Activated B cell treated with CpG ODN at 0.5 μM for 24 hours (primary cell): ENCODE data around the gene ZMYND10. TPM values are rescaled to one million over a fixed set of nuclear protein-coding genes. Genes with fewer than 3 reads are reported as not detected.
A peak's percentile ranks its signal among the peaks of the same experiment; 100 is the strongest.

Experiments
- ATAC-seq: fragments of 200-7000 bp; cut with Tn5 transposase; one replicate; pipeline ENCODE4 v1.10.0; 2021; ENCODE audit warnings: low read depth, mild to moderate bottlenecking, moderate library complexity
- CTCF ChIA-PET: fragments of 350-600 bp; sonication (Branson Sonifier 250); formaldehyde crosslinking; loops from one replicate; lab custom pipeline; 2021; ENCODE audit warnings: antibody characterized with exemption; lab: Charles Lee
- POLR2A ChIA-PET: fragments of 350-600 bp; sonication (Branson Sonifier 250); formaldehyde crosslinking; loops from one replicate; lab custom pipeline; 2021; ENCODE audit warnings: antibody characterized with exemption; lab: Charles Lee
- DNase-seq: peaks from one replicate; pipeline ENCODE4 v3.0.0; 2022
- H3K27ac Mint-ChIP-seq: one replicate; pipeline ENCODE4 v1.8.0; 2020; ENCODE audit warnings: mixed read lengths
- H3K27me3 Mint-ChIP-seq: one replicate; pipeline ENCODE4 v1.8.0; 2021; ENCODE audit warnings: mixed read lengths
- H3K36me3 Mint-ChIP-seq: one replicate; pipeline ENCODE4 v1.8.0; 2021; ENCODE audit warnings: low read depth, mixed read lengths
- H3K4me1 Mint-ChIP-seq: one replicate; pipeline ENCODE4 v1.8.0; 2021; ENCODE audit warnings: mixed read lengths
- H3K4me3 Mint-ChIP-seq: one replicate; pipeline ENCODE4 v1.8.0; 2020; ENCODE audit warnings: mild to moderate bottlenecking, mixed read lengths
- H3K9me3 Mint-ChIP-seq: one replicate; pipeline ENCODE4 v1.8.0; 2020; ENCODE audit warnings: mixed read lengths
- intact Hi-C: fragments of 100-400 bp; cut with micrococcal nuclease; formaldehyde crosslinking; loops from one replicate; pipeline ENCODE4 v1.15.1; 2024
- total RNA-seq: library from RNA; stranded (reverse); gene quantifications from 2 replicates; pipeline ENCODE4 v1.2.3, GENCODE V29; 2022
- TF ChIP-seq, protein P1 (sequence below): fragments of 200-600 bp; IDR thresholded peaks from one replicate; pipeline ENCODE4 v1.8.0; 2022; ENCODE audit warnings: antibody characterized with exemption, mild to moderate bottlenecking

ZMYND10 gene
- total RNA-seq, 1 donor from 2014 or later = 0.64 TPM

DNA sequence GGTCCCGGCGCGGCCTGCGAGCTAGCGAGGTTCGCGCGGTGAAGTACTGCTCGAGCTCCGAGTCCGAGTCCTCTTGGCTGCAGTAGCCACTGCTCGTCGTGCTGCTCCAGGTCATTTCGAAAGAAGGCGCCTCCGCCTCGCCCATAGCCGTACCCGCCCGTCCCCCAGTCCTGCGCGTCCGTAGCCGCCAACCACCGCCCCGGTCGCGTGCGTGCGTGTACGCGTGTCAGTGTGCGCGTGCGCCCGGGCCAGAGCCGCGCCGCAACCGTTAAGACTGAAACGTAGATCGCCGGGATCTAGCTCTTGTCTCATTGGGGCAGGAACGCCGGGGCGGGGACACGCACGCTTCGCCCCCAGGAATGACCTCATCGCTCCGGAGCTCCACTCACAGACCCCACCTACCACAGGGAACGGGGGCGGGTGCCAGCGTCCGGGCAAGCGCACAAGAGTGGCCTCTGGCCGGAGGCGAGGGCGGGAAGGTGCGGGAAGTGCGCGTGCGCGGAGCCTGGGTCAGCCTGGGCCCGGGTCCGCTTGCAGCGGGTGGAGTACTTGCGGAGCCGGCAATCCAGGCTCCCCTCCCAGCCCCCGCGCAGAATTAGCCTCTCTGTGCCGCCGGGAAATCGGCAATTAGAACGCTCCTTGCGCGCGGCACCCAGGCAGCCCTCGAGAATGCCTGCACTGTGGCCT, 8.2 kb downstream of the ZMYND10 start:
- peaks cover 66% of the 10 kb centered on the region for H3K4me1 Mint-ChIP-seq
- DNase-seq (peak; percentile 90), ATAC-seq (peak; percentile 83)
- H3K27ac Mint-ChIP-seq = peak overlapping the region; percentile 98
- TF ChIP-seq, protein P1, sequence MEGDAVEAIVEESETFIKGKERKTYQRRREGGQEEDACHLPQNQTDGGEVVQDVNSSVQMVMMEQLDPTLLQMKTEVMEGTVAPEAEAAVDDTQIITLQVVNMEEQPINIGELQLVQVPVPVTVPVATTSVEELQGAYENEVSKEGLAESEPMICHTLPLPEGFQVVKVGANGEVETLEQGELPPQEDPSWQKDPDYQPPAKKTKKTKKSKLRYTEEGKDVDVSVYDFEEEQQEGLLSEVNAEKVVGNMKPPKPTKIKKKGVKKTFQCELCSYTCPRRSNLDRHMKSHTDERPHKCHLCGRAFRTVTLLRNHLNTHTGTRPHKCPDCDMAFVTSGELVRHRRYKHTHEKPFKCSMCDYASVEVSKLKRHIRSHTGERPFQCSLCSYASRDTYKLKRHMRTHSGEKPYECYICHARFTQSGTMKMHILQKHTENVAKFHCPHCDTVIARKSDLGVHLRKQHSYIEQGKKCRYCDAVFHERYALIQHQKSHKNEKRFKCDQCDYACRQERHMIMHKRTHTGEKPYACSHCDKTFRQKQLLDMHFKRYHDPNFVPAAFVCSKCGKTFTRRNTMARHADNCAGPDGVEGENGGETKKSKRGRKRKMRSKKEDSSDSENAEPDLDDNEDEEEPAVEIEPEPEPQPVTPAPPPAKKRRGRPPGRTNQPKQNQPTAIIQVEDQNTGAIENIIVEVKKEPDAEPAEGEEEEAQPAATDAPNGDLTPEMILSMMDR = no peak
- POLR2A ChIA-PET = interaction anchor here (0.5 to 6.5 kb wide), 35 partner anchors 8 to 1835 kb away, joined by 3 to 195 read pairs (median 5); partner anchors contain the start of genes C3orf18, CISH, CYB561D2 and DCAF1
- peak overlapping the region; percentile 95 for H3K4me3 Mint-ChIP-seq
- no peaks in the 10 kb centered on the region for H3K27me3 Mint-ChIP-seq
- H3K36me3 Mint-ChIP-seq = peaks cover 20% of the 10 kb centered on the region
- H3K9me3 Mint-ChIP-seq = no peaks in the 10 kb centered on the region
- CTCF ChIA-PET = interaction anchor here (0.7 to 3.8 kb wide), 8 partner anchors 9 to 143 kb away, joined by 3 to 16 read pairs (median 6); partner anchors contain the start of genes CYB561D2, HYAL2, HYAL3 and NAA80
- intact Hi-C loops = loop anchor here (1.0 to 2.0 kb wide), 4 partner anchors 9 to 38 kb away; partner anchors contain the start of genes HYAL3, NAA80, TMEM115 and TUSC2

DNA sequence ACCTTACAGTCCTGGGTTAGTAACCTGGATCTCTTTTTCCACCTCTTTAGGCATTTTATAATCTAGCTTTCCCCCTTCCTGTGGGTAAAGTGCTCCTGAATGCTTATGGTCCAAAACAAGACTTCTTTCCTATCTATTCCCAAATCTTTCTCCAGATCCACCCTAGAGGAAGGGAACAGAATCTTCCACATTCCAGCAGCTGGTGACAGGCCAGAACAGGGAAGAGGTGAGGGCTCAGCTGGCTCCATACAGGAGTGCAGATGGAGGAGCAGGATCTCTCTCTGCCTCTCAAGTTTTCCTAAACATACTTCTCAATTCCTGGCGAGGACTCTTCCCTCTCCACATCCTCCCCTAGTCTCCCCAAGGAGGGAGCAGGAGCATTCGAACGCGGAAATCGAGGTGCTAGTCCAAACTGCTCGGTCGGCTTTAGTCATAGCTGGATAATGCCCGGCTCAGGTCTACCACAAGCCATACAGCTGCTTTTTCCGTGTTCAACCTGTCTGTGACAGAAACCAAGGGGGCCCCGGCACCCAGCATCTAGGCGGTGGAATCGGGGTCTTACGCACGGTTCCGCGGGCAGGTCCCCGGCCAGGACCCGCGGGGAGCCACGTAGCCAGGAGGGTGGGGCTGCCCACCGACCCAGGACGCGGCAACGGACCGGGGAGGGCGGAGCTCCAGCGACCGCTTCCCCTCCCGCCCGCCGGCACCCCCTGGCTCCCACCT, 8.9 kb downstream of the ZMYND10 start:
- DNase-seq = no peak
- POLR2A ChIA-PET = interaction anchor here (0.5 to 6.5 kb wide), 31 partner anchors 12 to 1436 kb away, joined by 3 to 195 read pairs (median 5); partner anchors contain the start of genes C3orf18, CISH, CYB561D2 and DCAF1
- Mint-ChIP-seq H3K27ac (peak overlapping the region; percentile 98), H3K36me3 (peaks cover 26% of the 10 kb centered on the region), H3K9me3 (no peaks in the 10 kb centered on the region), H3K4me1 (peaks cover 68% of the 10 kb centered on the region), H3K4me3 (peak overlapping the region; percentile 95), H3K27me3 (no peaks in the 10 kb centered on the region)
- peak; percentile 35 for ATAC-seq
- intact Hi-C loops = loop anchor here (1.0 to 2.0 kb wide), 4 partner anchors 8 to 37 kb away; partner anchors contain the start of genes HYAL3, NAA80, TMEM115 and TUSC2
- TF ChIP-seq, protein P1 = no peak
- CTCF ChIA-PET = interaction anchor here (0.7 to 3.8 kb wide), 8 partner anchors 8 to 142 kb away, joined by 3 to 16 read pairs (median 6); partner anchors contain the start of genes CYB561D2, HYAL2, HYAL3 and NAA80

DNA sequence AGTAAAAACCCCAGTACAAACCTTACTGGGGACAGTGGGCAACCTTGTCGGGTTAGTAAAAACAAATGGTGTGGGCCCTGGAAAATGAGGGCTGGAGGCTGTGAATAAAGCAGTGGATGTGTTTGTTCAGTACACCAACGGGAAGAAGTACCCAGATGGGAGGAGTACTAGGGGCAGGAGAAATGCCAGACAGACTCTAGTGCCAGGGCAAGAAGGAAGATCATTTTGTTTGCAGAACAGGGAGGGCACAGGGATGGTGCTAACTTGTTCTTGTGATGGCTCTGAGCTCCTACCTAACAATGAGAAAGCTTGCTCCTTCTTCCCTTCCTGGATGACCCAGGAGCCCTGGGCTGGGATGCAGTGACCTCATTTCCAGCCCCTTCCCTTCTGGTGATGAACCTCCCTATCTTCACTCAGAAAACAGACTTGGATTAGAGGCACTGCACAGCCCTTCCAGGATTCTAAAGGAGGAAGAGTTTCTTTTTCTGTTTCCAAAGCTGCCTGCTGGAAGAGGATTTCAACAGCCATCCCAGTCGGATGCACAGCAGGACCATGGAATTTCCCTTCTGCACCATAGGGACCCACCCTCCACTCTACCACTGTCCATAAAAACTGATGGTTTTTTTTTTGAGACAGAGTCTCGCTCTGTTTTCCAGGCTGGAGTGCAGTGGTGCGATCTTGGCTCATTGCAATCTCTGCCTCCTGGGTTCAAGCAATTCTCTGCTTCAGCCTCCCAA, 11.0 kb downstream of the ZMYND10 start:
- DNase-seq (no peak), ATAC-seq (no peak)
- H3K4me3 Mint-ChIP-seq = no peak overlapping the region
- peak overlapping the region; percentile 7 for H3K27ac Mint-ChIP-seq
- H3K36me3 Mint-ChIP-seq = peaks cover 44% of the 10 kb centered on the region
- POLR2A ChIA-PET = interaction anchor here (0.8 to 1.3 kb wide), 2 partner anchors 10 to 13 kb away, joined by 3 to 4 read pairs; no protein-coding TSS in a partner anchor
- CTCF ChIA-PET = no interaction called here
- peaks cover 53% of the 10 kb centered on the region for H3K4me1 Mint-ChIP-seq
- no peaks in the 10 kb centered on the region for H3K27me3 Mint-ChIP-seq
- intact Hi-C loops = no loop called here
- TF ChIP-seq, protein P1 = no peak
- no peaks in the 10 kb centered on the region for H3K9me3 Mint-ChIP-seq

DNA sequence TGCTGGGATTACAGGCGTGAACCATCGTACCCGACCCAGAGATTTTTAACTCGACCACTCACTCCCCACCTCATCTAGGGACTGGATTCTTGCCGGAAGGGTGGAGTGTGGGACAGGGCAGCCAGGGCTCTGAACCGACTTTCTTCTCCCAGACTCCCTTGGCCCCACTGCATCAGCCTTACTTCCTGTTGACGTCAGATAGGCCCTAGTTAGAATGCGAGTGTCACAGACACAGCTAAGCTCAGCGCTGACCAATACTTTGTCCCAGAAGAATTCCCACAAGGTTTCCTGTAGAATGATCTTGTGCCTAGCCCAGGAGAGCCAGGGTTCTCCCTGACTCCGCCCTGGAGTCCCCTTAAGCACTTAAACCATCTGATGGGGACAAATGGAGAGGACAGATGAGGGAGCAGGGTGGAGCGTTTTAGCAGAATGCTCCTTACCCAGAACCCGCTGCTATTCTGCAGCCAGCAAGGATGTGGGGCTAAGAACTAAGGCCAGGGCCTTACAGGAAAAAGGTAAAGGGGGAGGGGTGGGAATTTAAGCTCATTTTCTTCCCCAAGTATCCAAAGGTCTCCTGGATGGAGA, 11.7 kb downstream of the ZMYND10 start:
- no peaks in the 10 kb centered on the region for H3K9me3 Mint-ChIP-seq
- no peak for DNase-seq
- peak overlapping the region; percentile 37 for H3K27ac Mint-ChIP-seq
- intact Hi-C loops = no loop called here
- H3K27me3 Mint-ChIP-seq = no peaks in the 10 kb centered on the region
- CTCF ChIA-PET = no interaction called here
- peaks cover 46% of the 10 kb centered on the region for H3K4me1 Mint-ChIP-seq
- peaks cover 47% of the 10 kb centered on the region for H3K36me3 Mint-ChIP-seq
- H3K4me3 Mint-ChIP-seq = peak overlapping the region; percentile 7
- ATAC-seq = no peak
- POLR2A ChIA-PET = interaction anchor here (0.6 to 1.3 kb wide), 4 partner anchors 9 to 42 kb away, joined by 3 to 4 read pairs (median 3); partner anchors contain the start of gene IFRD2
- TF ChIP-seq, protein P1 = no peak
